Measurements from ENCODE around the gene SIAH3. TPM values are rescaled to one million over a fixed set of nuclear protein-coding genes. Genes with fewer than 3 reads are reported as not detected.

SIAH3 gene
- total RNA-seq, 1 experiment from 2014 or later, result not detected

DNA sequence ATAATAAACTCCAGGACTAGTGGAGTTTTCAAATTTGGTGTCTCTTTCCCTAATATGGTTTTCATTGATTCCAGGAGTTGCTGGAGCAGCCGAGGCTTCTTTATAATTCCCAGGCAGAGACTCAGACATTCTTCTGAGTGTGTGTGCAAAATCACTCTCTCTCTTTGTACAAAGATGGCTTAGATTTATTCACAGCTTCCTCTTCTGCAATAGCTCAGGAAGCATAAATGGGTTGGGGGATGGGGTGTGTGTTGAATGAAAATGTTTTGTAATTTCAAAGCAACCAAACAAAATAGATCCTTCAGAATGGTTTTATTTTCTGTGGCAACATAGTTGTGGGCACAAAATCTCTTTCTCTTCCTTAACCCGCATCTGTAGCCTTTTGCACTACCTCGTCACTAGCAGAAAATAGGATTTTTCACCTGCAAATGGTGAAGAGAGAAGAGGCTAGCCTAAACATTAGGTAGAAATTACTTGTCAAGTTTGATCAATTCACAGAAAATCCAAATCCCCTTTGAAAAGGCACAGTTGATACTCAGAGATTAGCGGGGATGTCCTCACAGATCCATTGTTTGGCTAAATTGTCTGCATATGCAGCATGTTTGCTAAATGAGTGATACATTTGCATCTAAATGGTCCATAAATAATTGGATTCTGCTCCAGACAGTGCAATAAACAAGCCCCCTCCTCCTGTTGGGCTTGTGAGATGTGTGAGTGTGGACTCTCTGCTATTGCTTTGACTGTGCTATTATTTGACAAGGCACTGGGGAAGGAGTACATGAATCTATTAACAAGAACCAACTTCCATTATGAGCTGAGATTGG, 82.7 kb downstream of the SIAH3 start:
- Mint-ChIP-seq H3K27ac (peak overlapping the region; percentile 58 to 78 (median 76); a peak in 6 of 7 replicates), H3K4me1 (peaks cover 45 to 55% of the 10 kb centered on the region in 2 experiments), H3K27me3 (ENCODE audit: low read depth) (no peaks in the 10 kb centered on the region; the same call in none of the 2 replicates), H3K9me3 (peaks cover 8 to 10% of the 10 kb centered on the region in 2 experiments), H3K36me3 (ENCODE audit: insufficient read depth in 1 of 3, low read depth in 3 of 3) (peaks cover 0 to 11% (median 4%) of the 10 kb centered on the region in 3 experiments; a peak in 5 of 7 replicates), H3K4me3 (peak overlapping the region in 1 of 2 experiments; percentile 8; a peak in 1 of 5 replicates)
- Histone ChIP-seq H3K9ac (ENCODE audit: extremely low read depth, insufficient read length, low read length) (no peak overlapping the region), H4K20me1 (ENCODE audit: control insufficient read depth, insufficient read depth, insufficient read length) (no peaks in the 10 kb centered on the region), H3K56ac (ENCODE audit: insufficient read length, low read depth, low read length) (no peak overlapping the region), H2AK5ac (ENCODE audit: insufficient read length, low read length) (no peak overlapping the region), H4K5ac (ENCODE audit: insufficient read length, low read depth, low read length) (no peak overlapping the region), H3T11ph (ENCODE audit: low read length) (no peak overlapping the region), H3K79me1 (ENCODE audit: insufficient read depth, low read depth, low read length, poor library complexity, severe bottlenecking) (no peaks in the 10 kb centered on the region), H2BK15ac (ENCODE audit: low read depth, low read length) (no peak overlapping the region), H3K27ac (ENCODE audit: insufficient read length, low read depth, low read length) (no peak overlapping the region), H3K4me2 (ENCODE audit: insufficient read depth, insufficient read length, low read length) (peak overlapping the region; percentile 56), H3K23me2 (ENCODE audit: insufficient read length, low read depth, low read length, poor library complexity, severe bottlenecking) (no peaks in the 10 kb centered on the region), H3K14ac (ENCODE audit: insufficient read depth, low read length) (no peak overlapping the region), H4K8ac (replicated peaks; ENCODE audit: insufficient read length, low read depth, low read length) (no peak overlapping the region), H2BK5ac (ENCODE audit: insufficient read length, low read length) (no peak overlapping the region), H2BK12ac (ENCODE audit: insufficient read length, low read depth, low read length) (no peak overlapping the region), H3K23ac (ENCODE audit: insufficient read length, low read depth, low read length) (no peak overlapping the region), H2AFZ (ENCODE audit: low read length) (no peak overlapping the region), H2BK20ac (ENCODE audit: low read depth, low read length, poor library complexity, severe bottlenecking) (no peak overlapping the region), H3K4me1 (ENCODE audit: insufficient read depth, low read length) (peaks cover 20% of the 10 kb centered on the region; the same call in 1 of the 2 replicates), H3K18ac (ENCODE audit: insufficient read length, low read depth, low read length) (no peak overlapping the region), H2BK120ac (ENCODE audit: low read depth, low read length, poor library complexity, severe bottlenecking) (no peak overlapping the region), H4K91ac (ENCODE audit: insufficient read length, low read depth, low read length) (no peak overlapping the region), H3K79me2 (ENCODE audit: insufficient read depth, low read length) (no peaks in the 10 kb centered on the region), H3K27me3 (ENCODE audit: insufficient read depth, low read length) (no peaks in the 10 kb centered on the region), H3K9me3 (ENCODE audit: control insufficient read depth, low read depth, low read length) (no peaks in the 10 kb centered on the region), H3K4ac (ENCODE audit: low read depth, low read length) (no peak overlapping the region)
- DNase-seq, result no peak
- no CpG with 5 or more reads among the region's 4 CpGs for WGBS (ENCODE audit: extremely low coverage, insufficient read length, low lambda C conversion rate)
- TF ChIP-seq, protein P1, sequence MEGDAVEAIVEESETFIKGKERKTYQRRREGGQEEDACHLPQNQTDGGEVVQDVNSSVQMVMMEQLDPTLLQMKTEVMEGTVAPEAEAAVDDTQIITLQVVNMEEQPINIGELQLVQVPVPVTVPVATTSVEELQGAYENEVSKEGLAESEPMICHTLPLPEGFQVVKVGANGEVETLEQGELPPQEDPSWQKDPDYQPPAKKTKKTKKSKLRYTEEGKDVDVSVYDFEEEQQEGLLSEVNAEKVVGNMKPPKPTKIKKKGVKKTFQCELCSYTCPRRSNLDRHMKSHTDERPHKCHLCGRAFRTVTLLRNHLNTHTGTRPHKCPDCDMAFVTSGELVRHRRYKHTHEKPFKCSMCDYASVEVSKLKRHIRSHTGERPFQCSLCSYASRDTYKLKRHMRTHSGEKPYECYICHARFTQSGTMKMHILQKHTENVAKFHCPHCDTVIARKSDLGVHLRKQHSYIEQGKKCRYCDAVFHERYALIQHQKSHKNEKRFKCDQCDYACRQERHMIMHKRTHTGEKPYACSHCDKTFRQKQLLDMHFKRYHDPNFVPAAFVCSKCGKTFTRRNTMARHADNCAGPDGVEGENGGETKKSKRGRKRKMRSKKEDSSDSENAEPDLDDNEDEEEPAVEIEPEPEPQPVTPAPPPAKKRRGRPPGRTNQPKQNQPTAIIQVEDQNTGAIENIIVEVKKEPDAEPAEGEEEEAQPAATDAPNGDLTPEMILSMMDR (conservative IDR thresholded peaks at IDR 0.05), result no peak
